Muscle of leg (tissue), 16 donors: ENCODE results near the gene STX1A. TPM values are rescaled to one million over a fixed set of nuclear protein-coding genes. Genes with fewer than 3 reads are reported as not detected.

Experiments
- DNase-seq: peaks from one replicate; pipeline ENCODE4 v3.0.0; 2013
- H3K27ac ChIP-seq: one replicate; pipeline ENCODE4 v1.5.1; 2013; ENCODE audit warnings: mild to moderate bottlenecking, low read length, control low read depth
- H3K27me3 ChIP-seq: one replicate; pipeline ENCODE4 v1.6.1; 2013; ENCODE audit warnings: low read length; ENCODE audit not compliant: control insufficient read depth, insufficient read depth
- H3K36me3 ChIP-seq: one replicate; pipeline ENCODE4 v1.6.1; 2013; ENCODE audit warnings: low read length; ENCODE audit not compliant: control insufficient read depth, insufficient read depth
- H3K4me1 ChIP-seq: one replicate; pipeline ENCODE4 v1.6.1; 2013; ENCODE audit warnings: low read length; ENCODE audit not compliant: control insufficient read depth, insufficient read depth
- H3K4me3 ChIP-seq: one replicate; pipeline ENCODE4 v1.5.1; 2013; ENCODE audit warnings: low read length, control low read depth
- H3K9me3 ChIP-seq: replicated peaks from 2 replicates; pipeline ENCODE4 v1.6.1; 2013; ENCODE audit warnings: low read depth, low read length; ENCODE audit not compliant: control insufficient read depth
- WGBS: methylation state at CpG from one replicate; pipeline ENCODE4 v1.1.5; 2013; ENCODE audit warnings: missing lambda C conversion rate; ENCODE audit not compliant: insufficient coverage; 5-methylcytosine and 5-hydroxymethylcytosine counted together
- long read RNA-seq, 11 donors: transcript quantifications; one replicate each; lab custom pipeline, GENCODE V29; 2026
- polyA plus RNA-seq, 8 donors: library from polyadenylated mRNA; unstranded; fragments of 120-200 nt; gene quantifications; one replicate each; pipeline versions ENCODE4 v1.2.1 to v1.2.3, GENCODE V29; 2013; ENCODE audit warnings: inconsistent platforms in 1 of 8, low replicate concordance in 1 of 8; ENCODE audit not compliant: insufficient read length in 8 of 8, insufficient read depth in 1 of 8
- total RNA-seq: library from RNA; stranded (reverse); fragments of 120-200 nt; gene quantifications from one replicate; pipeline ENCODE4 v1.2.4, GENCODE V29; 2013

Gene STX1A
- total RNA-seq (10.4 TPM), polyA plus RNA-seq (10 to 100 TPM in 6 of 8 donors, 1 to 10 TPM in 2; 6.5 to 17.9 (median 11.5) TPM)
- long read RNA-seq, donor 1, partial matches to known transcripts: 0 of 1 reads
- long read RNA-seq, donor 1, other reads (novel, unspliced or antisense): 0 of 1 reads
- long read RNA-seq, donor 2: 0 reads
- long read RNA-seq, donor 3, partial matches to known transcripts: 0 of 1 reads
- long read RNA-seq, donor 3, other reads (novel, unspliced or antisense): 0 of 1 reads
- long read RNA-seq, donor 4, partial matches to known transcripts: 0 of 1 reads
- long read RNA-seq, donor 4, other reads (novel, unspliced or antisense): 0 of 1 reads
- long read RNA-seq, donor 5, partial matches to known transcripts: 0 of 5 reads
- long read RNA-seq, donor 5, other reads (novel, unspliced or antisense): 5 of 5 reads
- long read RNA-seq, donor 6, partial matches to known transcripts: 0 of 1 reads
- long read RNA-seq, donor 6, other reads (novel, unspliced or antisense): 0 of 1 reads
- long read RNA-seq, donor 7: 0 reads
- long read RNA-seq, donor 8: 0 reads
- long read RNA-seq, donor 9: 0 reads
- long read RNA-seq, donor 10: 0 reads
- long read RNA-seq, donor 11, partial matches to known transcripts: 0 of 2 reads
- long read RNA-seq, donor 11, other reads (novel, unspliced or antisense): 0 of 2 reads

DNA sequence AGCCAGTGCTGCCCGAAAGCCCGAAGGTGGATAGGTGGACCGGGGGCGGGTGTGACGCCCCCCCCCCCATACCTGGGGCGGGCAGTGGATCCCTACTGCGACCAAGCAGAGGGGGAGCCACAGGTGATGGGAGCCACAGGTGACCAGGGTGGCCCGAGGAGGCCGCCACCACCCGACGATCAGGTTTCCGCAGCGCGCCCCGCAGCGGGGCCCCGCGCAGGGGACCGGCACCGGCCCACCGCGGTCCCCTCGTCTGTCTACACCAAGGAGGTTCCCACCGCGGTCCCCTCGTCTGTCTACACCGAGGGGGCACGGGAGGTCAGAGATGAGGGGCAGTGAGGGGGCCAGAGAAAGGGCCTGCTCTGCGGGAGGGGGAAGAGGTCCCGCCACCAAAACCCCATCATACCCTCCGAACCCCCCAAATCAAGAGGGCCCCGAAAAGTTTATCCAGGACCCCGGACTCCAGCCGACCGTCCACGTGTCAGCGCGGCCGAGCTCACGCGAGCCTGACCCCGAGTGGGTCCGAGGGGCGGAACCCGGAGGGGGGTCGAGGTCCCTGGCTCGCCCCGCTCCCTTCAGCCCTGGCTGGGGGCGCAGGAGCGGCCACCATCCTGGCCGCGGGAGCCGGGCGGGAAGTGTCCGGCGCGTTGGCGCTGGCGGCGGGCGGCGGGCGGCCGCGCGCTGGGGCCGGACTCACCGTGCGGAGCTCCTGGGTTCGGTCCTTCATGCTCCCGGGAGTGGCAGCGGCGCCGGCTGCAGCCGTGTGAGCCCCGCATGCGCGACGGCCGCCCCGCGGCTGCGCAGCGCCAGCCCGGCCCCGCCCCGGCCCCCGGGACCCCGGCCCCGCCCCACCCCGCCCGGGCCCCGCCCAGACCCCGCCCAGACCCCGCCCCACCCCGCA is at the start of gene STX1A:
Gene STX1A, minus strand, starts transcription at position 765 of the 901 bp plus-strand sequence. Its CDS starts 38 bp downstream, at position 727.
- Histone ChIP-seq H3K9me3 (no peaks in the 10 kb centered on the region), H3K4me1 (peaks cover 58% of the 10 kb centered on the region), H3K27me3 (peaks cover 3% of the 10 kb centered on the region), H3K27ac (no peak within 1 kb of the TSS), H3K36me3 (no peaks in the 10 kb centered on the region), H3K4me3 (peak within 1 kb of the TSS; percentile 74)
- DNase-seq: peak; percentile 75
- WGBS: under 1% methylated on average over 64 of the region's 96 CpGs

DNA sequence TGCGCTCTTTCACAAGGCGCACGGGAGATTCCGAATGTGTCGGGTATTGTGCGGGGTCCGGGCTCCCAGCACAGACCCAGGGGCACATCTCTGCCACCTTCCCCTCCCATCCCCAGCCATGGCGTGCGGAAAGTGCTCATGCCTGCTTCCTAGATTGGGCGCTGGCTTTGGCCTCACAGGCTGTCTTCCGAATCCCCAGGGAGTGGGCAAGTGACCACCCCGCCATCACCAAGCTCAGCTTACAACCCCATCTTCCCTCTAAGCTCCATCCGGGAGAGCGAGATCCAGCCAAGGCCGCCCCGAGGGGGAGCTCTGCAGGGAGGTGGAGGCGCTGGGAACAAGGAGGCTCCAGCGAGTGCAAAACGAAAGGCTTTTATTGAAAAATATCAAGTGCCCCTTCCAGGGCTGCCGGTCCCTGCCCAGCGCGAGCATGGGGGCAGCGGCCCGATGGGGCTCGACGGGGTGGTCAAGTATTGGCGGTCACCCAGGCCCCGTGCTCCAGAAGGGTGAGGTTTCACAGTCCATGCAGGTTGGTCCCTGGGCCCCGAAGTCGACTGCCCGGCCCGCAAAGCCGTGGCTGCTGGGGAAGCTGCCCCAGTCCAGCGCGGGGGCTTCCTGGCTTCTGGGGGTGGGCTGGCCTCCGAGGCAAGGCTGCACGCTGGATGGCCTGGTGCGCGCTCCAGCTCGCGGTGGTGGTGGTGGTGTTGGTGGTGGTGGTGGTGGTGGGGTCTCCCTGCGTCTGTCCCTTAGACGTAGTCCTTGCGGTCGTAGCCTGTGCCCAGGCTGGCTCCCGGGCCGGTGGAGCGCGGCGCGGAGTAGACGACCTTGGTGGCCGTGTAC is 49.4 kb upstream of the STX1A start:
- DNase-seq: no peak
- H3K9me3 ChIP-seq: no peaks in the 10 kb centered on the region
- no peak overlapping the region for H3K4me3 ChIP-seq
- H3K36me3 ChIP-seq: no peaks in the 10 kb centered on the region
- peaks cover 45% of the 10 kb centered on the region for H3K27me3 ChIP-seq
- peaks cover 9% of the 10 kb centered on the region for H3K4me1 ChIP-seq
- H3K27ac ChIP-seq: no peak overlapping the region
- 24% methylated on average over 44 of the region's 53 CpGs for WGBS

DNA sequence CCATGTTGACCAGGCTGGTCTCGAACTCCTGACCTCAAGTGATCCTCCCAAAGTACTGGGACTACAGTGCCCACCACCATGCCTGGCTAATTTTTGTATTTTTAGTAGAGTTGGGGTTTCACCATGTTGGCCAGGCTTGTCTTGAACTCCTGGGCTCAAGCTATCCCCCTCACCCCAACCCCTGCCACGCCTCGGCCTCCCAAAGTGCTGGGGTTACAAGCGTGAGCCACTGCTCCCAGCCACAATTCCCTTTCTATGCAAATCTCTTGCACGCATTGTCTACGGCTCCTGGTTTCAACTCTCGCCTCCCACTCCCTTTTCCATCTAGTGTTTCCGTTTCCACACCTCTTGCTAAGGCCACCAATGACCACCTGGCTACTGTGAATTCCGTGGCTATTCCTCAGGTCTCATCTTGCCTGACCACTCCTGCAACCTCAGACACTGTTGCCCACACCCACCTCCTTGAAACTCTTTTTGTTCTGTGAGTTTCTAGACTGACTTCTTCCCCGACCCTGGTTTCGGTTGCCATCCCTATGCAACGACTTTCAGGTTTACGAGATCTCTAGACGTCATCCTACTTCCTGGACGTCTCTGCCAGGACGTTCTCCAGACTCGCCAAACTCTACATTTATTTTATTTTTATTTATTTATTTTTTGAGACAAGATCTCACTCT is 47.2 kb upstream of the STX1A start:
- Histone ChIP-seq H3K27me3 (peaks cover 46% of the 10 kb centered on the region), H3K27ac (no peak overlapping the region), H3K4me3 (no peak overlapping the region), H3K9me3 (no peaks in the 10 kb centered on the region), H3K4me1 (peaks cover 5% of the 10 kb centered on the region), H3K36me3 (no peaks in the 10 kb centered on the region)
- WGBS: 69% methylated on average over 10 of the region's 17 CpGs
- DNase-seq: no peak

DNA sequence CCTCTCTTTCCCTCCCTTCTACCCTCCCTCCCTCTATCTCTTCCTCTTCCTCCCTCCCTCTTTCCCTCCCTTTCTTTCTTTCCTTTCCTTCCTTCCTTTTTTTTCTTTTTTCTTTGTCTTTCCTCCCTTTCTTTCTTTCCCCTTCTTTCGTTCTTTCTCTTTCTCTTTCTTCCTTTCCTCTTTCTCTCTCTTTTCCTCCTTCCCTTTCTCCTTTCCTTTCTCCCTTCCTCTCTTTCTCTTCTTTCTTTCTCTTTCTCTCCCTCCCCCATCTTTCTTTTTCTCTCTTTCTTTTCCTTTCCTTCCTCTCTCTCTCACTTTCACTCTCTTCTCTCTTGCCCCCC is 43.2 kb upstream of the STX1A start:
- Histone ChIP-seq H3K4me1 (no peaks in the 10 kb centered on the region), H3K4me3 (no peak overlapping the region), H3K9me3 (no peaks in the 10 kb centered on the region), H3K36me3 (no peaks in the 10 kb centered on the region), H3K27ac (no peak overlapping the region), H3K27me3 (peaks cover 9% of the 10 kb centered on the region)
- WGBS: 47% methylated on average over 1 of the region's 1 CpG
- DNase-seq: no peak

DNA sequence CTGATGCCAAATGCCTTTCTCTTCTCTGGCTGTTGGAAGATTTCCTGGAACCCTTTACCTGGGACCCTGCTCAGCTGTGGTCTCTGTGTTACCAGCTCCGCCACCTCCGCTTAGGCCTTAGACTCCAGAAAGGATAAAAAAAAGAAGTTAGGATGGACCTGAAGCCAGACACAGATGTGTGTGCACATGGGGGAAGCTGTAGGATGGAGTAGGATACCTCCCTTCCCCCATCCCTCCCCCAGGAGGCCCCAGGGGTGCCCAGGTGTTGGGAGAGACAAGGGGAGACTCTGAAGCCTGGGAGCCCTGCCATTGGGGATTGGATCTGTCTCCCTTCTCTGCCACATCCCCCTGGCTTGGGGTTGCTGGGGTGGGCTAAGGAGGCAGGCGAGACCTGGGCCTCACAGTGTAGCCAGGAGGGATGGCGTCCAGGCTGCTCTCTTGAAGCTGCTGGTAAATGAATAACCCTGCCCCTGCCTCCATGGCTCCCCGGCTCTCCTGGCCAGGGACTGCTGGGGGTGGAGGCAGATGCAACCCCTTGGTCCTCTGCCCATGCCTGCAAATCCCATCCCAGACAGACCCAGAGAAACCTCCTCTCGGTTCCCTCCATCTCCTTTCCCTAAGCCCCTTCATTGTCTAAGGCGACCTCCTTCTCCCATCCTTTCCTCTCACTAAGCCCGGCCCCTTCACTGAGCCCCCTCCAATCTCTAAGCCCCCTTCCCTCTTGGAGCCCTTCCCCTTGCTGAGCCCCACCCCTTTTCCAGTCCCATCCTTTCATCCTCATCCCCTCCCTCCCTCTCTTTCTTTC is 42.6 kb upstream of the STX1A start:
- no peak overlapping the region for H3K27ac ChIP-seq
- no peaks in the 10 kb centered on the region for H3K9me3 ChIP-seq
- H3K36me3 ChIP-seq: no peaks in the 10 kb centered on the region
- peaks cover 6% of the 10 kb centered on the region for H3K27me3 ChIP-seq
- 15% methylated on average over 4 of the region's 8 CpGs for WGBS
- DNase-seq: no peak
- H3K4me3 ChIP-seq: no peak overlapping the region
- no peaks in the 10 kb centered on the region for H3K4me1 ChIP-seq

DNA sequence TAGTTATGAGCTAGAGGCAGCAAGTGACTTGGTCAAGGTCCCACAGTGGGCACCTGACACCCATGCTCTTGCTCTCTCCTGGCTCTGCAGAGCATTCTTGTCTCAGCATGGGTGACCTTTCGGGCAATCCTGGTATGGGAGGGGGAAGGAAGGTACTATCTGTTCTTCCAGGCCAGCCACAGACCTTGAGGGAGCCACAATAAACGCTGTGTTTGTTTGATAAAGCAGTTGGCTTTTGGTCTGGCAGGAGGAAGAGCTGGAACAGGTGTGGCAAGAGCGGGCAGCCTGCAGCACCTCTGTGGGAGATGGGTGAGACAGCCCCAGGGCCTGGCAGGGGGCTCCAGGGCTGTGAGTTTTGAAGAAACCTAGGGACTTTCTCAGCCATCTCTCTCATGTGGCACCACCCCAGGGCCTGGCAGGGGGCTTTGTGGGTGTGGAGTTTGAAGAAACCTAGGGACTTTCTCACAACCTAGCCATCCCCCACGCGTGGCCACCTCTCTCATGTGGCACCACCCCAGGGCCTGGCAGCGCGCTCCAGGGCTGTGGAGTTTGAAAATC is 39.2 kb upstream of the STX1A start:
- Histone ChIP-seq H3K36me3 (no peaks in the 10 kb centered on the region), H3K27ac (no peak overlapping the region), H3K4me1 (no peaks in the 10 kb centered on the region), H3K4me3 (no peak overlapping the region), H3K9me3 (no peaks in the 10 kb centered on the region), H3K27me3 (peaks cover 3% of the 10 kb centered on the region)
- WGBS: 82% methylated on average over 3 of the region's 7 CpGs
- no peak for DNase-seq

DNA sequence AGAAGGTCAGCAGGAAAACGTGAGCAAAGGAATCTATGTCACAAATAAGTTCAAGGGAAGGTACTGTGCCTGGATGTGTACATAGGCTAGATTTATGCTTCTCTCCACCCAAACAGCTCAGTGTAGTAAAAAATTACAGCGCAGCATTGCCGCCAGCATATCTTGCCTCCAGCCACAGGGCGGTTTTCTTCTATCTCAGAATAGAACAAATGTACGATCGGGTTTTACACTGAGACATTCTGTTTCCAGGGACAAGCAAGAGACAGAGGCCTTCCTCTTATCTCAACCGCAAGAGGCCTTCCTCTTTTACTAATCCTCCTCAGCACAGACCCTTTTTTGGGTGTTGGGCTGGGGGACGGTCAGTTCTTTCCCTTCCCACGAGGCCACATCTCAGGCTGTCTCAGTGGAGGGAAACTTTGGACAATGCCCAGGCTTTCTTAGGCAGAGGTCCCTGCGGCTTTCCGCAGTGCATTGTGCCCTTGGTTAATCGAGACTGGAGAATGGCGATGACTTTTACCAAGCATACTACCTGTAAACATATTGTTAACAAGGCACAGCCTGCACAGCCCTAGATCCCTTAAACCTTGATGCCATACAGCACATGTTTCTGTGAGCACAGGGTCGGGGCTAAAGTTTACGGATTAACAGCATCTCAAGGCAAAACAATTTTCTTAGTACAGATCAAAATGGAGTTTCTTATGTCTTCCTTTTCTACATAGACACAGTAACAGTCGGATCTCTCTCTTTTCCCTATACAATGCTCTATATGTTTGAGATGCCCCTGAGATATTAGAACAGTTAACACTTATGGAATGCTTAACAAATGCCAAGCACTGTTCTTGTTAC is 30.7 kb upstream of the STX1A start:
- H3K4me1 ChIP-seq: peaks cover 4% of the 10 kb centered on the region
- H3K27ac ChIP-seq: no peak overlapping the region
- H3K36me3 ChIP-seq: no peaks in the 10 kb centered on the region
- 76% methylated on average over 10 of the region's 16 CpGs for WGBS
- no peak overlapping the region for H3K4me3 ChIP-seq
- DNase-seq: no peak
- H3K27me3 ChIP-seq: no peaks in the 10 kb centered on the region
- no peaks in the 10 kb centered on the region for H3K9me3 ChIP-seq

DNA sequence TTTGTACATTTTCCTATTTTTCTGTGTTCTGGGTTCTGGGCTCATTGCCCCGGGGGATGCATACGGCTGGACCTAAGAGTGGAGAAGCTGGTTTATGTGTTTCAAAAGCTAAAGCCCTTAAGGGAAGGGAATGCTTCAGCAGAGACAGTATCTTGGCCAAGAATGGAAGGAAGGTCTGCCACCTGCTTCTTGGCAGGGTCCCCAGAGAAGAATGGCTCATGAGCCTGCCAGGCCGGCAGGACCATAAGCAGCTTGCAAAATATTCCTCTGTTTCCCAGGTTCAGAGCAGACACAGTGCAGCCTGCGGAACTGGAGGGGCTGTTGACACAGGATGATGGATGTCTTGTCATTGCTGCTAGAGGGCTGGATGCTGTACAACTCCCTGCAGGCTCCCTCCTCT is 26.9 kb upstream of the STX1A start:
- Histone ChIP-seq H3K27me3 (peaks cover 7% of the 10 kb centered on the region), H3K27ac (no peak overlapping the region), H3K36me3 (no peaks in the 10 kb centered on the region), H3K9me3 (no peaks in the 10 kb centered on the region), H3K4me3 (no peak overlapping the region), H3K4me1 (peaks cover 25% of the 10 kb centered on the region)
- 72% methylated on average over 4 of the region's 4 CpGs for WGBS
- DNase-seq: no peak
